HuH-7 (cell line): Measurements from ENCODE around the gene INSIG2.

Source experiments
- DNase-seq: peaks from one replicate; pipeline ENCODE4 v3.0.0; 2011; ENCODE audit warnings: low spot score

Gene INSIG2

GRCh38 chr2:118131771-118132170 is 43.5 kb downstream of the INSIG2 start:
- no peak for DNase-seq

- DNase-seq = no peak
Measured at GRCh38 chr2:118133916-118134315, 45.6 kb downstream of the INSIG2 start.

GRCh38 chr2:118134650-118135049 is 46.4 kb downstream of the INSIG2 start:
- no peak for DNase-seq

- no peak for DNase-seq
Measured at GRCh38 chr2:118145207-118145606, 56.9 kb downstream of the INSIG2 start.

- DNase-seq = no peak
Measured at GRCh38 chr2:118145806-118146205, 57.5 kb downstream of the INSIG2 start.

GRCh38 chr2:118146315-118147283 is 58.3 kb downstream of the INSIG2 start:
- no peak for DNase-seq

GRCh38 chr2:118148133-118148532 is 59.9 kb downstream of the INSIG2 start:
- no peak for DNase-seq

GRCh38 chr2:118148809-118149208 is 60.5 kb downstream of the INSIG2 start:
- DNase-seq = no peak

- no peak for DNase-seq
Measured at GRCh38 chr2:118150294-118150693, 62.0 kb downstream of the INSIG2 start.

- DNase-seq = no peak
Measured at GRCh38 chr2:118151831-118152230, 63.6 kb downstream of the INSIG2 start.

- no peak for DNase-seq
Measured at GRCh38 chr2:118153433-118153832, 65.2 kb downstream of the INSIG2 start.

- no peak for DNase-seq
Measured at GRCh38 chr2:118154176-118154575, 65.9 kb downstream of the INSIG2 start.
